COLO829 (cell line): ENCODE measurements around the gene SETBP1.
A peak's percentile ranks its signal among the peaks of the same experiment; 100 is the strongest.

Experiments used
- DNase-seq: peaks from one replicate; pipeline ENCODE4 v3.0.0; 2012; ENCODE audit warnings: low spot score

Gene SETBP1

DNA sequence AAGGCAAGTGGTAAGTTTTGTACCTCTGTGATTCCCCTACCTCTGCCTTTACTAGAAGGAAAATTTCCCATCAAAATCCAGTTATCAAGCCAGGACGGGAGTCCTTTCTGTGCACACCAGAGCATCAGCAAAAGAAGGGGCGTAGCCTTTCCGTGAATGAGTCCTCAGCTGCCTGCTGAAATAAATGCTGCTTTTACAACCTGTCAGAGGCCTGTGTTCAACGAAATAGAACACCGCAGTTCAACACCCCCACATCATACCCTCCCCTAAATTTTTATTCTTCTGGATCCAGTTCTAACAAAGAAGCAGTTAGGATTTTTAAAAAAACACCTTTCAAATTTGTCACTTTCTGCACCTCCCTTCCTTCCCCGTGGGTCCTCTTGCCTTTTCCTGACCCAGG lies 135.8 kb downstream of the SETBP1 start:
- DNase-seq = no peak

DNA sequence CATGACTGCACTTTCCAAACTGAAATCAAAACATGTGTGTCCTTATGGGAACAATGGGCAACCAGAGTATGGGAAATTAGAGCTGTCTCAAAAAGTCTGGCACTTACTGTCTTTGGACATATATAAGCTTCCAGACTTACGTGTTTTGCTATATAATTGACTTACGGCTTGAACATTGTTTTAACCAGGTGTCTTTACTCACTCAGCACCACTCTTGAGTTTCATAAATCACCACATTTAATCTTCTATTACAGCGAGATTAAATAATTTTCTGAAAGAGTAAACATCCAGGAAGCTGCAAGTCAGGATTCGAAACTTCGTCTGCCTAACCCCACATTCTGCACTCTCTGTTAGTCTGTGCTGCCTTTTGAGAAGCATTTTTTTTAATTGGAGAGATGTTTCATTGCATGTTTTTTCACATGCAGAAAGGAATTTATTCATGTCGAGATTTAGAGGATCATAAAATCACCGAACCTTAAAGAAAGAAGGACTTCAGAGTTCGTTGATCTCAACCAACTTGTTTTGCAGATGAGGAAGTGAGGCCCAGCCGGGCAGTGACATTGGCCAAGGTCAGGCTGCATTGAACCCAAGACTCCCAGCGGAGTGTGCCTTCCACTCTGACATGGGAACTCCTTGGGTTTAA lies 137.3 kb downstream of the SETBP1 start:
- no peak for DNase-seq

DNA sequence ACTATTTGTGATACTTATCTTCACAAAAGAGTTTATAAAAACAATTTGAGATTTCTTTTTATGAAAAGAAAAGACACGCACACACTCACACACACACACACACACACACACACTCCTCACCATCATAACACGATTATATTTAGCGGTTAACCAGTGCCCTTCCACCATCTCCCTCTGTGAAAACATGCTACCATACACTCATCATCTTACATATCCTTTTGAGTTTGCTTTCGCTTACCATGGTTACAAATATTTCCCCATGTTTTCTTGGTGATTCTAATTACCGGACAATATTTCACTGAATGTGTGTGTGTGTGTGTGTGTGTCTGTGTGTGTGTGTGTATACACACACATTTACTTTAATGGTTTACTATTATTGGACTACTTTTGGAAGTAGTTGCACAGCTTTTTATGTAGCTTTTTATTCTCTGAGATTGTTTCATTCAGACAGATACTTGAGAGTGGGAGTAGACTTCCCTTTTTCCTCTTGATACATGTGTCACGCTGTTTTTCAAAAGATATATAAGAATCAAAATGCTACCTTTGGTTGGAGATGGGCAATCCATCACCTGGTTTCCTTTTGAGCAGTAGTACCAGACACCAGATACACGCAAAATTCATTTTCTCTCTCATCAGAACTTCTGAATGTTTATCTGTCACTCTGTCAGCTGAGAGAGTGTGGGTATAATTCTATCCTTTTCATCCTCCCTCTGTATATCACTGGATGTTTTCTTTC lies 138.1 kb downstream of the SETBP1 start:
- no peak for DNase-seq

DNA sequence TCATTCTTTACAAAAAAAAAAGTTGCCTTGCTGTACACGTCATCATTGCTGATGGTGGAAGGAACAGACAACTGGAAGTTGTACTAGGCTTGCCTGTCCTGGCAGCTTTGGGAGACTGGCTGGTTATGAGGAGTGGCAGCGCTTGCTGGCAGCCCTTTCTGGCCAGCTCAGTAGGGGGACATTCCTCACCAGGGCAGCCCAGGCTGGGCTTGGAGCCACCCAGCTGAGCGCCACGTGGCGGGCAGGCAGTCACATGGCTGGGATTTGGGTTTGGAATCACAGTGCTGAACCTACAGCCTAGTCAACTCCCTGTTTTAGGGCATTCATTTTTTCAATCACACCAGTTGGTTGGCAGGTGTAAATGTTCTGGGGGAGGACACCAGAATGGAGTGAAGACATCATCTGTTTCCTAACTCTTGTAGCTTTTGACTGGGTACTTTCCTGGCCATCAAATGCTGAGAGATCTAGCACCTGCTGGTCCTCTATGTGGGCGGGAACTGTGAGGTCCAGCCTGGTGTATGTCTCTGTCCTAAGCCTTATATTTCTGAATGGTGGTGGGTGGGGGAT lies 139.3 kb downstream of the SETBP1 start:
- DNase-seq = no peak

DNA sequence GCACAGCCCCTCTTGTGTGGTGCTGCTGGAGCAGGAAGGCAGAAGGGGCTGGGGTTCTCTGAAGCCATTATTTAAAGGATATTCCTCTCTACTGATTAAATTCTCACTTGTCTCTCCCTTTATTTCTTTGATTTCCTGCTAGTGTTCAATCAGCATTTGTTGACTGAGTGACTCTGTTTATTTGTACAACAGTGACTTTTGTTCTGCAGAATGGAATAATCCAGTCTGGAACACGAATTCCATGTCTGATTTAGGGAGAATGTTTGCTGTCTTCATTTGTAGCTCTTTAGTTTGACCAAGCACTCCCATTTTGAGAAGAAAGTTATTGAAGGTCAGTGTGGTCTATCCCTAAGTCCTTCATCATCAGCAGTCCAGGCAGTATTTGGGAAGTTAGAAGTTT lies 141.2 kb downstream of the SETBP1 start:
- DNase-seq = no peak

DNA sequence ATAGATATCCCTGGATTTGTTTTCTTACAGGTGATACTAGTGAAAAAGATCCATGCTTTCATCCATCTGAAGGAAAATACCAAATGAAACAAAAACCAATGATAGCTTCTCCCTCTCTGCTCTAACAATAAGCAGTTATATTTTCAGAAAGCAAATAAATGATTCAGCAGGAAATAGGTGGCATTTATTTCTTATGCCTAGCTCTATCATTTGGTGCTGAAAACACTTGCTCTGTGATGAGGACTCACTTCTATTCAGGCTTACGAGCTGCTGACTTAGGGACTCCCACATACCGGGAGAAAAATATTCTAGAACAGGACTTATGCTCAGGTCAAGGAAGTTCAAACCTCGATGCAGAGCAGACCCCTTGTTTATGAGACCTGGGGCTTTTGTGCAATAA lies 142.6 kb downstream of the SETBP1 start:
- DNase-seq = no peak

DNA sequence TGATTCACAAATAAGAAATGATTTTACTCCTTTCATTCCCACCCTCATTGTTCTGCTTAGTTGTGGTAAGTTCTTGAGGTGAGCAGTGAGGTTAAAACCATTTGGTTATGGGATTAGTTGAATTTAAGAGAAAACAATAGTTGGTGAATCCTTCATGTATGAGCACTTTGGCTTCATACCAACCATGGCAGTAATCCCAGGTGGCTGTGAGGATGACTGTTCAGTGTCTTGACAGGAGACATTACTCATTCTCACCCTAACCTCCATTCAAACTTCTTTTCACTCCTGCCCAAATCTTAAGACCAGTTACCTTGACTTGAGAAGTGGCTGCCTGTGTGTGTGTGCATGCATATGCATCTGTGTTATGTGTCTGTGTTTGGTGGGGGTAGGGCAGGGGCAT lies 143.1 kb downstream of the SETBP1 start:
- no peak for DNase-seq

DNA sequence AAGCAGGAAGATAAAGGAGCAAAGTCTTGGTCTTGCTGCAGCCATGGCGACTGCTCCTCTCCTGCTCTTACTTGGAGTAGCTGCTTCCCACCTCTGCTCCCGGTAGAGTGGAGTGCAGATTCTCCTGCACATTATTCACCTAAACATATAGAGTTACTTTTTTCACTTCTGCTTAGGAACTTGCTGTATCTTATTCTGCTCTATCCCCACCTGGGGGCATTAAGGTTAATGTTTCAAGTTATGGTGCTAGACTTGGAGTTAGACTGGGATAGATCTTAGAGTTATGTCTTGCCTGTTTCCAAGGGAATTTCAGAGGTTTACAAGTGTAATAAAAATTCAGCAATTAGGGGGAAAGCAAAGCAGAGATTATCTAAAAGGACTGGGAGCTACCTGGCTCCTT lies 144.2 kb downstream of the SETBP1 start:
- no peak for DNase-seq

DNA sequence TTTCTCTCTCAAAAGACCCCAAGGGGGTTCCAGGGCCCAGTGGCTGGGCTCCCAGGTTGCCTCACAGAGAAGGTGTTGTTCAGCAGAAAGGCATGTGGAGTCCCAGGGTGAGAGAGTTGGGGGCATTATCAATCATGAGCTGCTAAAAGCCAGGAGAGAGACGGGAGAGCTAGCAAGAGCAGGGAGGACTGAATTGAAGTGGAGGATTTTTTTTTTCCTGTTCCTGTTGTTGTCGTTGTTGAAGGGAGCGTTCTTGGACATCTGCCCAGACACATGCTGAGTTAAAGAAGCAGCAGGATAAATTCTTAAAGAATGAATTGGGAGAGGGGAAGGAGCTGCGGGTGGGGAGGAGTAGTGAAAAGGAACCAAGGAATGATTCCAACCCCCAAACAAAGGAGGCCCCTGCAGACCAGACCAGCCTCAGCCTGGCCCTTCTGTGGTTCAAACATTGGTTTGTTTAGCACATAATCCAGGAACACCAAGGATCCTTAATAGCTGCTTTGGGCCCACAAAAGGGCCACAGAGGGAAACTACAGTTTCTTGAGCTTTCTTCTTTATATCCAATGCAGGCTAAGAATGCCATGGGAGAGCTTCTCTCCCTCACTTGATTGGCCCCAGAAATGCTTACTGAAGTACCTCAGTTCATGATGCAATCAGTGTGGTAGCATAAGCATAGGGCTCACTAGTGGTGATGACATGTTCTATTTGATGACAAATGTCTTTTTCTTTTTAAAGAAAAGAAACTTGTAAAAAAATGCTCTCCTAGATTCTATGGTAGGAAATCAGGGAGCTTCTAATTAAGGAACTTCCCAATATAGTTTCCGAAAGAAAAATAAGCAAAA lies 146.0 kb downstream of the SETBP1 start:
- DNase-seq = no peak

DNA sequence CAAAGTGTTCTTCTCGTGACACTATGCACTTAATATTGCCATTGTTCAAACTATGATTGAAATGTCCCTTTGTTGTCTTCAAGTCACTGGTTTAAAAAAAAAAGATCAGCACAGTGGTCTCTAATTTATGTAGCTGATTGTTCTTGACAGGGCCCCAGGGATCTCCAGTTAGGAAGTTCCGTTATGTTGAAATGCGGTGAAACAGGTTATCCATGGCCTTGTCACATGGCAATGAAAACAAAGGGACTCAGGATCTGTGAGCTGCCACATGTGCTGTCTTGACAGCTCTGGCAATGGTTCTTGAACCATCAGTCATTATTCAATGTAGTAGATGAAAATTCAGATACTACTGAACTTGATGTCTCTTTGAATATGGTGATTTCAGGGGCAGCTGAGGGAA lies 147.4 kb downstream of the SETBP1 start:
- no peak for DNase-seq

DNA sequence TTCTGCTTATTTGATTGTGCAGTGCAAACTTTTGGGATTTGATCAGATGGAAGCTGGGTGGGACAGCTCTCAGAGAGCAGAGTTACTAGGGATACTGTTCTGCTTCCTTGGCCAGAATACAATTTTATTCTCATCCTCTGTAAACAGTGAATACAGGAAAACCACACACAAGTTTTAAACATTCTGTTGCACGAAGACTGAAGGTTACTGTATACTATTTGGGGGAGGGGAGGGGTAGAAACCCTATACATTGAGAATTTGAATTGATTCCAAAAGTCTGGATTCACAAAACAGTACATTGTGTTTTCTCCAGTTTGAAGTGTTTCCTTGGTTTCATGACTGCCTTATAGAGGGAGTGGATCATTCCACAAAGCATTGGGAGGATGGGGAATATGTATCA lies 149.9 kb downstream of the SETBP1 start:
- no peak for DNase-seq

DNA sequence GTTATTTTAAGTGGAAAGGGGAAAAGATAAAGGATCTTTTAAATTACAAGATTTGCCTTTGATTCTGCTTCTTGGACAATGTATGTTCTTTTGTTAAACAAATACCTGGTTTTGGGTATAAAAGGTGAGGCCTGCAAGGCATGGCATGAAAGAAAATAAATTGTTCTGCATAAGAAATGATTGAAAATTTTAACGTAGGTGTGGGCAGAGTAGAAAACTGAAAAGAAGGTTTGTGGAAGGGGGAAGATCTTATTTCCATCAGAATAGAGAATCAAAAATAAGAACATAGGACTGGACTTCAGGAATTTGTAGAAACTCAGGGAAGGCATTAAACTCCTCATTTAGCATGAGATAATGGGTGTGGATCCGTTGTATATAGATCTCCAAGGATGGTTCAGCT lies 153.1 kb downstream of the SETBP1 start:
- no peak for DNase-seq

DNA sequence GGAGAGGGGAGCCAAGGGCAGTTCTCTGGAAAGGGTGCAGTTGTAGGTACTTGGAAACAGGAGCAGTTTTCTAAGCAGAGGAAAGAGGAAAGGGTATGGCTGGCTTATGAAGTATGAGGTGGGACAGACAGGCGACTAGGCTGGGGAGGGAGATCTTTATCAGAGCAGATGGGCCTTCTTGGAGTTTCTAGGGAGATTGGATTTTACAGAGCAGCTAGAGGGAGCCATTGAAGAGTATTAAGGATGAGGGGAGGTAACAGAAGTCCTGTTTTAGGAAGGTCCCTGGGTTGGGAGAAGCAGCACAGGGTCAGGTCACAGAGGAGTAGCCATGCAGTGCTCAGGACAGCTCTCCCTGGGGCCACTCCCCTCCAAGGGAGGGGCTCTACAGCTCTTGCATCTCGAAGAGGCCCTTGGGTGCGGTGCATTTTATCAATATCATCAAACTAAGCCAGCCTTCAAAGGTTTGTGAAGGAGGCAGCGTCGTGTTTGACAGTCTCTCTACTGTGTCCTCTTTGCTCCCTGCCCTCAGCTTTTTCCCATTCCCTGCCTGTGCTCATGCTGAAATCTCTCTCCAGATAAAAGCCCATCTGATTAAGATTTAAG lies 154.3 kb downstream of the SETBP1 start:
- no peak for DNase-seq

DNA sequence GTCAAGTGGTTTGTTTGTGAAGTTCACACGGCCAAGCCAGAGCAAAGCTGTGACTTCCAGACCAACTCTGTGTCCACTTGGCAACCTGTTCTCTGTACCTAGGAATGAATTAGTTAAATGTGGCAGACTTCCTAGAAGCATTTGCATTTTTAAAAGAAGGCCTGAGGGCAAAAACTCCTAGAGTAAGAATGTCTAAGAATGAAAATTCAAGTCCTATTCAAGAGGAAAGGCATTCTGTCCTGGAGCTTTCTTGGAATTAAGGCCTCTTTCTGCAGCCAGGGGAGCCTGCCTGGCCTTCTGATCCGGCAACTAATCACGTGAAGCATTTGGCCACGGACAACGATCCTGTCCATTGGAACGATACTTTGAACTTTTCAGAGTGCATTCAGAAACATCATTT lies 155.0 kb downstream of the SETBP1 start:
- DNase-seq = no peak

DNA sequence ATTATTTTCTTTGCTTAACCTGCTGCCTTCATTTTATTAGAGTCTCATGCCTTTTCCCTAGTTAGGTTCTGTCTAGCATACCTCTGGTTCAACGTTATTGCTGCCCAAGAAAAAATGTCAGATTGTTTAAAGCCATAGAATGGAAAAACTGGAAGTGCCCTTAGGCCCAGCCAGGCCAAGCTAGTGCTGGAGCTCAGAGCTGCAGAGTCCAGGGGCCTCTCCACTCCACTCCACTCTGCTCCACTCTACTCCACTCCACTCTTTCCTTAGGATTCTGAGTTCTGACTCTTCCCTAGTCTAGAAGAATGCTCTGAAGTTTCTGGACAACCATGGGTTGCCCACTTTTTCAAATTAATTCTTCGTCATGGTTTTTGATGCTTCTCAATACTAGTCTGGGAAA lies 155.6 kb downstream of the SETBP1 start:
- DNase-seq = no peak

DNA sequence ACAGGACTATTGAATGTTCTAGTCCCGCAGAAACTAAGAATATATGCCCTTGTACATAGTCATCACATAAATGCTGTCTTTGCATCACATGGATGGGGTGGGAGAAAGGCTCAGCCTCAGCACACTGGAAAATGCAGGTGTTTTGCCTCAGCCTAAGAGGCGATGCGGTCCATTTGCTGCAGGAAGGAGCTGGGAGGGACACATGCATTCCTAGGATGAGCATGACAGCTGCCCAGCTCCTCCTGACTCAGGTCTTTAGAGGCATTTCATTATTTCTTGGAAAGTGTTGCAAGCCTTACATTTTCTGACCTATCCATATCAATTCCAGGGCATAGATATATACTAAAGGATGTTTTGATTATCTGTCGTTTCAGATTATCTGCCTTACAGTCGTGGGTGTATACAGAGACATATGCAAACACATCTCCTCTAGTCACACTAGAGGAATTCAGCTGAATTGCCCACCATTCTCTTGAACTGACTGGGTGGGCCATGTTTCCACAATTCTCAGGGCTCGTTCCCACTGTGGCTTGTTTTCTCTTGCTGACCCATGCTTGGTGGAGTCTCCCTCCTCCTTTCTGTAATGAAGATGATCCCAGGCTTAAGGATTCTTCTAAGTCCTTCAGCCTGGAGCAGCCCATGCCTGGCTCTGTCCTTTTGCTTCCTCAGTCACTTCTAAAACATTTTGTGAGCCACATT lies 156.9 kb downstream of the SETBP1 start:
- no peak for DNase-seq

DNA sequence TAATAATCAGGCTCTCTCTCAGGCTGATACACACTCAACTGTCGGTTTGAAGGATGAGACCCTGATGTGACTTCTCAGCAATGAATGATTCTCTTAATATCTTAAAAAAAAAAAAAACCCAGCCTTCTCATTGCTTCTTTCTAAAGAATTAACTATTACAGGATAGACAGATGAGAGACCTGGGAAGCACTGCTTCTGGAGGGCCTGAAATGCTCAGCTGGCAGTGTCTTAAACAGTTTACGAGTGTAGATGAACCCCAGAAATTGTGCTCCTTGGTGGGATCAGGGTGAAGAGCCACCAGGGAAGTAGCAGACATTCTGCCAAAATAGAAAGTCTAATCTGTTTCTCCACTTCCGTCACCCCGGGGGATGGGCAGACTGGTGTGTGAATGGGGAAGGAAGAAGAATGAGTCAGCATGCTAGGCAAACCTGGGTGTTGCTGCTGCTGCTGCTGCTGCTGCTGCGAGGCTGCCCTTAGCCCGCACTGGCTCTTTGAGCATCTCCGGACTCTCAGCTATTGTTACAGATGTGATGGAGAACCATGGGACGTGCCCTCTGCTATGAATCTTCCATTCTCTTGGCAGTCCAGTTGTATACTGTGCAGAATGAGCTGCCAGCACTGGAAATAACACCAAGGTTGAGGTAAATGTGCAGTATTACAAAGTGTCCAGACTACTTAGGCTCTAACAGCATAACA lies 158.4 kb downstream of the SETBP1 start:
- DNase-seq = peak; percentile 6

DNA sequence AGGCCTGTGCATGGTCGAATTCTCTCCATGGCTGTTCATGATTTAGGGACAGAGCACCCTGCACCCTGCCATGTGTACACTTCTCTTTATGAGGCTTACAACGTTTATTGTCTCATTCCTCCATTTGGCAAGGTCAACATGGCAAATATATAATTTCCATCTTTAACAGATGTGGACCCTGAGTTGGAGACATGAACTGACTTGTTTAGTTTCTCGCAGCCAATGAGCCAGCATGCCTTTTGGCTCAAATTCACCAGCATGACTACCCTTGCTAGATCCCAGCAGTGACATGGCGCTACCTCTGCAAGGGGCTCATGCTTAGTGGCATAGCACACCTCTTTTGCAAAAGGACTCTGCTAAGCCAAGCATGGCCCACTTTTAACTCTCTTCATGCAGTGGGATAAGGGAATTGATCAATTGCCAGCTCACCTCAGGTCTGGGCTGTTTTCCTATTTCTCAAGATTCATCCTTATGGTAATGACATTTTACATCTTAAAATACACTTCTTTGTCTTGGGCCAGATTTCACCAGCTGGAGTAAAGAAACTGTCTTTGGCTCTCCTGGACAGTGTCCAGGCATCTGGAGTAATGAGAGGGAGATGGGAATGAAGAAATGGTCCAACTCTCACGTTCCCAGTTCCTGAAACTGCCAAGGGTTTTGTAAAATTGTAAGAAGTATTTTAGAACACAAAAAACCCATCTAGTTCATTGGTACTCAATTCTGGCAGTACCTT lies 159.5 kb downstream of the SETBP1 start:
- DNase-seq = no peak

DNA sequence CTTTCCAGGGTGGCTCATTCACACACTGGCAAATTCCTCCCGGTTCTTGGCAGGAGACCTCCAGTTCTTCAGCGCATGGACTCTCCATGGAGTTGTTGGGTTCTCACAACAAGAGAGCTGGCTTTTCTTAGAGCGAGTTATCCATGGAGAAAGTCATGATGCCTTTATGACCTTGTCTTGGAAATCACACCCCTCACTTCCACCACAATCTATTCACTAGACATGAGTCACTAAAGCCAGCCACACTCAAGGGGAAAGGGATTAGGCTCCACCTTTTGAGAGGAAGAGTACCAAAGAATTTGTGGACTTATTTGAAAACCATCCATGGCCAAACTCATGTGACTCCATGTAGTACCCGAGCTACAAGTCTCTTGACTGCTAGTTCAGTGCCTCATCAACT lies 160.5 kb downstream of the SETBP1 start:
- DNase-seq = no peak
